ENCODE results near the gene VANGL2. TPM values are rescaled to one million over a fixed set of nuclear protein-coding genes. Genes with fewer than 3 reads are reported as not detected.

Gene VANGL2
- polyA plus RNA-seq, 1 donor from 2014 or later = 22.6 TPM

GRCh38 chr1:160439718-160440117 is 39.4 kb downstream of the VANGL2 start:
- Histone ChIP-seq H4K20me1 (ENCODE audit: insufficient read depth) (no peaks in the 10 kb centered on the region), H3K27me3 (ENCODE audit: insufficient read depth, low read depth, low read length) (no peaks in the 10 kb centered on the region), H3K27ac (ENCODE audit: low read length) (no peak overlapping the region), H3K4me3 (ENCODE audit: low read length) (no peak overlapping the region), H3K36me3 (ENCODE audit: insufficient read depth, low read length) (no peaks in the 10 kb centered on the region), H3K9me2 (ENCODE audit: insufficient read depth, low read length) (no peaks in the 10 kb centered on the region), H2AFZ (ENCODE audit: low read depth, low read length) (no peak overlapping the region), H3K9ac (ENCODE audit: low read length) (no peak overlapping the region), H3K4me2 (ENCODE audit: low read length) (no peak overlapping the region), H3F3A (ENCODE audit: insufficient read depth, low read length, poor library complexity, severe bottlenecking) (no peaks in the 10 kb centered on the region), H3K9me3 (ENCODE audit: low read length) (no peaks in the 10 kb centered on the region), H3K79me2 (replicated peaks; ENCODE audit: insufficient read depth, low read length) (no peaks in the 10 kb centered on the region)
- TF ChIP-seq EZH2 (IDR thresholded peaks at IDR 0.05; ENCODE audit: borderline replicate concordance, insufficient read depth, low read length, poor library complexity, severe bottlenecking) (no peak), POLR2AphosphoS5 (IDR thresholded peaks at IDR 0.05) (no peak), EP300 (conservative IDR thresholded peaks at IDR 0.05; ENCODE audit: poor library complexity, severe bottlenecking) (no peak), REST (IDR thresholded peaks at IDR 0.05; ENCODE audit: borderline replicate concordance) (no peak), SMC3 (conservative IDR thresholded peaks at IDR 0.05; ENCODE audit: poor library complexity) (no peak), CTCF (IDR thresholded peaks at IDR 0.05; ENCODE audit: poor library complexity, severe bottlenecking) (no peak), MXI1 (conservative IDR thresholded peaks at IDR 0.05; ENCODE audit: poor library complexity, severe bottlenecking) (no peak)

- Histone ChIP-seq H3K79me2 (replicated peaks; ENCODE audit: insufficient read depth, low read length) (no peaks in the 10 kb centered on the region), H3K9me2 (ENCODE audit: insufficient read depth, low read length) (no peaks in the 10 kb centered on the region), H3K4me2 (ENCODE audit: low read length) (no peak overlapping the region), H3K9ac (ENCODE audit: low read length) (no peak overlapping the region), H3K27ac (ENCODE audit: low read length) (no peak overlapping the region), H3F3A (ENCODE audit: insufficient read depth, low read length, poor library complexity, severe bottlenecking) (no peaks in the 10 kb centered on the region), H3K36me3 (ENCODE audit: insufficient read depth, low read length) (no peaks in the 10 kb centered on the region), H2AFZ (ENCODE audit: low read depth, low read length) (no peak overlapping the region), H3K4me3 (ENCODE audit: low read length) (no peak overlapping the region), H3K9me3 (ENCODE audit: low read length) (no peaks in the 10 kb centered on the region), H3K27me3 (ENCODE audit: insufficient read depth, low read depth, low read length) (no peaks in the 10 kb centered on the region), H4K20me1 (ENCODE audit: insufficient read depth) (no peaks in the 10 kb centered on the region)
- TF ChIP-seq RAD21 (conservative IDR thresholded peaks at IDR 0.05) = no peak
These were observed 46.7 kb downstream of the VANGL2 start for GRCh38 chr1:160446945-160447600.

- H3K27ac ChIP-seq (ENCODE audit: low read length) = no peak overlapping the region
- H4K20me1 ChIP-seq (ENCODE audit: insufficient read depth) = no peaks in the 10 kb centered on the region
- H3K79me2 ChIP-seq (replicated peaks; ENCODE audit: insufficient read depth, low read length) = no peaks in the 10 kb centered on the region
- no peaks in the 10 kb centered on the region for H3K9me3 ChIP-seq (ENCODE audit: low read length)
- no peaks in the 10 kb centered on the region for H3K9me2 ChIP-seq (ENCODE audit: insufficient read depth, low read length)
- no peaks in the 10 kb centered on the region for H3K27me3 ChIP-seq (ENCODE audit: insufficient read depth, low read depth, low read length)
- H3K36me3 ChIP-seq (ENCODE audit: insufficient read depth, low read length) = no peaks in the 10 kb centered on the region
- no peak overlapping the region for H3K4me3 ChIP-seq (ENCODE audit: low read length)
- no peak overlapping the region for H3K4me2 ChIP-seq (ENCODE audit: low read length)
- no peaks in the 10 kb centered on the region for H3F3A ChIP-seq (ENCODE audit: insufficient read depth, low read length, poor library complexity, severe bottlenecking)
- H2AFZ ChIP-seq (ENCODE audit: low read depth, low read length) = no peak overlapping the region
- no peak for TF ChIP-seq POLR2AphosphoS5 (IDR thresholded peaks at IDR 0.05)
- no peak for TF ChIP-seq REST (IDR thresholded peaks at IDR 0.05; ENCODE audit: borderline replicate concordance)
- no peak for TF ChIP-seq RAD21 (conservative IDR thresholded peaks at IDR 0.05)
- H3K9ac ChIP-seq (ENCODE audit: low read length) = no peak overlapping the region
These were observed 49.1 kb downstream of the VANGL2 start for GRCh38 chr1:160449494-160449893.

All from neural cell (in vitro differentiated cells).